Trophoblast cell (in vitro differentiated cells and primary cell): Measurements from ENCODE around the gene ADO.

Source experiments
- DNase-seq, 2 donors: peaks; one replicate each; pipeline ENCODE4 v3.0.0-alpha.2; 2016
- H2AFZ ChIP-seq: 2 replicates; pipeline ENCODE4 v1.6.1; 2013; ENCODE audit warnings: low read length, moderate library complexity, mild to moderate bottlenecking; ENCODE audit not compliant: insufficient read depth, poor library complexity
- H2AK5ac ChIP-seq: 2 replicates; pipeline ENCODE4 v1.6.1; 2013; ENCODE audit warnings: mild to moderate bottlenecking, low read length
- H2BK120ac ChIP-seq: 2 replicates; pipeline ENCODE4 v1.6.1; 2013; ENCODE audit warnings: low read length, mild to moderate bottlenecking, moderate library complexity; ENCODE audit not compliant: insufficient read depth, poor library complexity
- H2BK12ac ChIP-seq: 2 replicates; pipeline ENCODE4 v1.6.1; 2013; ENCODE audit warnings: mild to moderate bottlenecking, low read length, moderate library complexity
- H2BK5ac ChIP-seq: 2 replicates; pipeline ENCODE4 v1.6.1; 2013; ENCODE audit warnings: low read length, low read depth, moderate library complexity, mild to moderate bottlenecking; ENCODE audit not compliant: poor library complexity
- H3K14ac ChIP-seq: 2 replicates; pipeline ENCODE4 v1.6.1; 2013; ENCODE audit warnings: mild to moderate bottlenecking, low read length
- H3K18ac ChIP-seq: 2 replicates; pipeline ENCODE4 v1.6.1; 2013; ENCODE audit warnings: mild to moderate bottlenecking, low read length
- H3K23ac ChIP-seq: 2 replicates; pipeline ENCODE4 v1.6.1; 2013; ENCODE audit warnings: low read length
- H3K27ac ChIP-seq: 2 replicates; pipeline ENCODE4 v1.5.1; 2013; ENCODE audit warnings: low read depth, mild to moderate bottlenecking, inconsistent platforms, low read length, moderate library complexity
- H3K27me3 ChIP-seq: 2 replicates; pipeline ENCODE4 v1.6.1; 2013; ENCODE audit warnings: inconsistent platforms, mild to moderate bottlenecking, low read length, moderate library complexity; ENCODE audit not compliant: insufficient read depth
- H3K36me3 ChIP-seq, 2 experiments: 1 replicate in 1 of 2; 2 replicates in 1 of 2; pipeline ENCODE4 v1.6.1; 2013; ENCODE audit warnings: low read length in 2 of 2, mild to moderate bottlenecking in 2 of 2, moderate library complexity in 1 of 2; ENCODE audit not compliant: insufficient read depth in 2 of 2, control insufficient read depth in 1 of 2
- H3K4ac ChIP-seq: 2 replicates; pipeline ENCODE4 v1.6.1; 2013; ENCODE audit warnings: low read depth, mild to moderate bottlenecking, low read length, moderate library complexity
- H3K4me1 ChIP-seq, 2 experiments: 1 replicate in 1 of 2; 2 replicates in 1 of 2; pipeline ENCODE4 v1.6.1; 2013; ENCODE audit warnings: low read length in 2 of 2, mild to moderate bottlenecking in 2 of 2, moderate library complexity in 1 of 2; ENCODE audit not compliant: insufficient read depth in 2 of 2, control insufficient read depth in 1 of 2
- H3K4me2 ChIP-seq: 2 replicates; pipeline ENCODE4 v1.6.1; 2013; ENCODE audit warnings: inconsistent platforms, mild to moderate bottlenecking, low read length, moderate library complexity
- H3K4me3 ChIP-seq: 2 replicates; pipeline ENCODE4 v1.5.1; 2013; ENCODE audit warnings: mild to moderate bottlenecking, low read depth, low read length, inconsistent platforms
- H3K79me1 ChIP-seq: one replicate; pipeline ENCODE4 v1.6.1; 2013; ENCODE audit warnings: low read length
- H3K79me2 ChIP-seq: 2 replicates; pipeline ENCODE4 v1.6.1; 2013; ENCODE audit warnings: low read length, mild to moderate bottlenecking; ENCODE audit not compliant: control insufficient read depth, insufficient read depth, poor library complexity
- H3K9ac ChIP-seq: 2 replicates; pipeline ENCODE4 v1.6.1; 2013; ENCODE audit warnings: mild to moderate bottlenecking, low read length
- H3K9me3 ChIP-seq: 2 replicates; pipeline ENCODE4 v1.6.1; 2013; ENCODE audit warnings: low read depth, mild to moderate bottlenecking, control low read depth, inconsistent platforms, low read length; ENCODE audit not compliant: insufficient read depth
- H4K12ac ChIP-seq: 2 replicates; pipeline ENCODE4 v1.6.1; 2013; ENCODE audit warnings: low read depth, mild to moderate bottlenecking, low read length, moderate library complexity
- H4K8ac ChIP-seq: 2 replicates; pipeline ENCODE4 v1.6.1; 2013; ENCODE audit warnings: low read depth, mild to moderate bottlenecking, low read length, moderate library complexity
- H4K91ac ChIP-seq: one replicate; pipeline ENCODE4 v1.6.1; 2013; ENCODE audit warnings: low read depth, mild to moderate bottlenecking, low read length, moderate library complexity
- WGBS: extraction: QIAGEN DNeasy Blood & Tissue Kit; methylation state at CpG from one replicate; pipeline ENCODE4 v1.1.7; 2013; ENCODE audit warnings: missing lambda C conversion rate; ENCODE audit not compliant: insufficient read length, insufficient coverage; ENCODE audit errors: extremely low coverage; 5-methylcytosine and 5-hydroxymethylcytosine counted together

Gene ADO

GRCh38 chr10:62794306-62794705 is 10.2 kb upstream of the ADO start:
- no peaks in the 10 kb centered on the region for H3K79me1 ChIP-seq
- no peak for DNase-seq
- H3K27me3 ChIP-seq, result no peaks in the 10 kb centered on the region
- no peaks in the 10 kb centered on the region for H3K79me2 ChIP-seq
- no peak overlapping the region for H3K9ac ChIP-seq
- no peak overlapping the region for H3K27ac ChIP-seq
- no peak overlapping the region for H4K8ac ChIP-seq
- no peak overlapping the region for H2AFZ ChIP-seq
- H3K9me3 ChIP-seq, result no peaks in the 10 kb centered on the region
- no peaks in the 10 kb centered on the region for H3K36me3 ChIP-seq
- no peak overlapping the region for H4K91ac ChIP-seq
- no peak overlapping the region for H2BK5ac ChIP-seq
- no peak overlapping the region for H3K18ac ChIP-seq
- no peak overlapping the region for H3K4ac ChIP-seq
- H3K14ac ChIP-seq, result no peak overlapping the region
- no peak overlapping the region for H2BK12ac ChIP-seq
- H3K23ac ChIP-seq, result no peak overlapping the region
- H3K4me3 ChIP-seq, result peak overlapping the region; percentile 12
- WGBS, result no CpG with 5 or more reads among the region's 1 CpG
- no peak overlapping the region for H3K4me2 ChIP-seq
- no peaks in the 10 kb centered on the region for H3K4me1 ChIP-seq
- H2AK5ac ChIP-seq, result no peak overlapping the region
- H4K12ac ChIP-seq, result no peak overlapping the region
- no peak overlapping the region for H2BK120ac ChIP-seq

DNA sequence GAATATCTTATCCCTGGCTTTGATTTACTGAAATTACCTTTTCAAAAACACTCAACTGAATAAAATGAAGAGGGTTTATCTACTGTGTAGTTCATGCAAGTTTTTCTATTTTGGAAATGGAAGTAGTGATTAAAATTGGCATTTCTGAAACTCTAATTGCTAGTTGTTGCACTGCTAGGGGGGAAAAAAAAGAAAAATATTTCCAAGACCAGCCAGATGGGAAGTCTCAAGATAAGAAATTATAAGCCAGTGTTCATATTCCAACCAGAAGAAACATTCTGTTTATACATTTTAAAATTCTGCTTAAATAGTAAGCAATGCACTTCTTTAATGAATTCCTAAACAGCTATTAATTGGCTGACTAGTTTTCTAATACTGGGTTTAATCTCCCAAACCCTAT is 9.4 kb upstream of the ADO start:
- Histone ChIP-seq H3K9ac (no peak overlapping the region), H2BK12ac (no peak overlapping the region), H2AK5ac (no peak overlapping the region), H3K4me2 (no peak overlapping the region), H3K23ac (no peak overlapping the region), H4K91ac (no peak overlapping the region), H4K12ac (no peak overlapping the region), H3K18ac (no peak overlapping the region), H2BK5ac (no peak overlapping the region), H4K8ac (no peak overlapping the region), H3K4me1 (no peaks in the 10 kb centered on the region), H3K27ac (no peak overlapping the region), H3K14ac (no peak overlapping the region), H3K36me3 (no peaks in the 10 kb centered on the region), H3K9me3 (no peaks in the 10 kb centered on the region), H3K79me2 (no peaks in the 10 kb centered on the region), H3K27me3 (no peaks in the 10 kb centered on the region), H3K4ac (no peak overlapping the region), H3K4me3 (no peak overlapping the region), H3K79me1 (no peaks in the 10 kb centered on the region), H2BK120ac (no peak overlapping the region), H2AFZ (no peak overlapping the region)
- no peak for DNase-seq

DNA sequence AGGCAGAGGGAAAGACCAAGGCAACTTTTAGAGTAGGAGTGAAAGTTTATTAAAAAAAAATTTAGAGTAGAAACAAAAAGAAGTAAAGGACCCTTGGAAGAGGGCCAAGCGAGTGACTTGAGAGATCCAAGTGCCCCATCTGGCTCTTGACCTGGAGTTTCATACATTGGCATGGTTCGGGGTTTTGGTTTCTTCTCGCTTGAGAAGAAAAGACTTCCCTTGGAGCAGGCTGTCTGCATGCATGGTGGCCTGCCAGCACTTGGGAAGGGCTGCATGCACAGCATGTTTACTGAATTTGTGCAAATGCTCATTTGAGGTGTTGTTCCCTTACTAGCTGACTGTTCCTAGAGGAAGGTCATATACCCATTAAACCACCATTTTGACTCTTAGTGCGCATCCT is 8.8 kb upstream of the ADO start:
- Histone ChIP-seq H2BK5ac (no peak overlapping the region), H4K12ac (no peak overlapping the region), H3K79me1 (no peaks in the 10 kb centered on the region), H3K36me3 (no peaks in the 10 kb centered on the region), H3K4me2 (no peak overlapping the region), H3K9me3 (no peaks in the 10 kb centered on the region), H4K8ac (no peak overlapping the region), H2AFZ (no peak overlapping the region), H4K91ac (no peak overlapping the region), H3K4me1 (no peaks in the 10 kb centered on the region), H3K23ac (no peak overlapping the region), H2AK5ac (no peak overlapping the region), H2BK12ac (no peak overlapping the region), H3K27me3 (no peaks in the 10 kb centered on the region), H3K18ac (no peak overlapping the region), H2BK120ac (no peak overlapping the region), H3K4me3 (no peak overlapping the region), H3K14ac (no peak overlapping the region), H3K79me2 (no peaks in the 10 kb centered on the region), H3K27ac (no peak overlapping the region), H3K4ac (no peak overlapping the region), H3K9ac (no peak overlapping the region)
- DNase-seq, result no peak
- WGBS, result no CpG with 5 or more reads among the region's 4 CpGs

- no peaks in the 10 kb centered on the region for H3K79me1 ChIP-seq
- H3K18ac ChIP-seq, result no peak overlapping the region
- DNase-seq, result no peak
- no peaks in the 10 kb centered on the region for H3K36me3 ChIP-seq
- no peak overlapping the region for H3K4me2 ChIP-seq
- H3K4me1 ChIP-seq, result no peaks in the 10 kb centered on the region
- H2BK12ac ChIP-seq, result no peak overlapping the region
- no CpG with 5 or more reads among the region's 3 CpGs for WGBS
- no peak overlapping the region for H4K91ac ChIP-seq
- H3K9me3 ChIP-seq, result no peaks in the 10 kb centered on the region
- H4K8ac ChIP-seq, result no peak overlapping the region
- no peak overlapping the region for H2BK5ac ChIP-seq
- no peaks in the 10 kb centered on the region for H3K27me3 ChIP-seq
- H4K12ac ChIP-seq, result no peak overlapping the region
- H3K4me3 ChIP-seq, result no peak overlapping the region
- H3K23ac ChIP-seq, result no peak overlapping the region
- H2AK5ac ChIP-seq, result no peak overlapping the region
- no peak overlapping the region for H3K27ac ChIP-seq
- H3K9ac ChIP-seq, result no peak overlapping the region
- no peak overlapping the region for H2AFZ ChIP-seq
- no peak overlapping the region for H2BK120ac ChIP-seq
- no peaks in the 10 kb centered on the region for H3K79me2 ChIP-seq
- H3K14ac ChIP-seq, result no peak overlapping the region
- no peak overlapping the region for H3K4ac ChIP-seq
These were observed 7.6 kb upstream of the ADO start for GRCh38 chr10:62796896-62797295.
